ENCODE measurements around the gene KCP. TPM values are rescaled to one million over a fixed set of nuclear protein-coding genes. Genes with fewer than 3 reads are reported as not detected.
A peak's percentile ranks its signal among the peaks of the same experiment; 100 is the strongest.

Gene KCP
- total RNA-seq, 1 donor from 2014 or later, result 1.5 TPM

- DNase-seq (ENCODE audit: low spot score), result peak; percentile 77
- Mint-ChIP-seq H3K27me3 (ENCODE audit: low read depth) (peaks cover 3% of the 10 kb centered on the region), H3K36me3 (ENCODE audit: low read depth) (no peaks in the 10 kb centered on the region), H3K4me3 (ENCODE audit: unreplicated experiment) (no peak overlapping the region), H3K4me1 (ENCODE audit: low read depth) (no peaks in the 10 kb centered on the region), H3K27ac (ENCODE audit: unreplicated experiment) (no peak overlapping the region), H3K9me3 (ENCODE audit: low read depth) (no peaks in the 10 kb centered on the region)
- no peak for TF ChIP-seq CTCF (IDR thresholded peaks at IDR 0.05)
Observed at GRCh38 chr7:128888756-128889095, 21.8 kb downstream of the KCP start.

GRCh38 chr7:128888039-128888755 lies 22.3 kb downstream of the KCP start:
- no peak for DNase-seq (ENCODE audit: low spot score)

GRCh38 chr7:128887169-128888038 lies 23.1 kb downstream of the KCP start:
- H3K27ac Mint-ChIP-seq (ENCODE audit: unreplicated experiment), result no peak overlapping the region
- peaks cover 2% of the 10 kb centered on the region for H3K4me1 Mint-ChIP-seq (ENCODE audit: low read depth)
- H3K36me3 Mint-ChIP-seq (ENCODE audit: low read depth), result no peaks in the 10 kb centered on the region
- TF ChIP-seq CTCF (IDR thresholded peaks at IDR 0.05), result no peak
- peak; percentile 59 for DNase-seq (ENCODE audit: low spot score)
- H3K27me3 Mint-ChIP-seq (ENCODE audit: low read depth), result peaks cover 3% of the 10 kb centered on the region
- H3K9me3 Mint-ChIP-seq (ENCODE audit: low read depth), result no peaks in the 10 kb centered on the region
- no peak overlapping the region for H3K4me3 Mint-ChIP-seq (ENCODE audit: unreplicated experiment)

More at GRCh38 chr7:128888039-128888755, 22.3 kb downstream of the KCP start:
- no peak overlapping the region for H3K4me3 Mint-ChIP-seq (ENCODE audit: unreplicated experiment)
- TF ChIP-seq CTCF (IDR thresholded peaks at IDR 0.05), result no peak
- H3K9me3 Mint-ChIP-seq (ENCODE audit: low read depth), result no peaks in the 10 kb centered on the region
- no peaks in the 10 kb centered on the region for H3K36me3 Mint-ChIP-seq (ENCODE audit: low read depth)
- H3K4me1 Mint-ChIP-seq (ENCODE audit: low read depth), result peaks cover 2% of the 10 kb centered on the region
- H3K27ac Mint-ChIP-seq (ENCODE audit: unreplicated experiment), result no peak overlapping the region
- H3K27me3 Mint-ChIP-seq (ENCODE audit: low read depth), result peaks cover 3% of the 10 kb centered on the region

- Mint-ChIP-seq H3K4me1 (ENCODE audit: low read depth) (peaks cover 2% of the 10 kb centered on the region), H3K36me3 (ENCODE audit: low read depth) (no peaks in the 10 kb centered on the region), H3K27ac (ENCODE audit: unreplicated experiment) (no peak overlapping the region), H3K9me3 (ENCODE audit: low read depth) (no peaks in the 10 kb centered on the region), H3K4me3 (ENCODE audit: unreplicated experiment) (no peak overlapping the region), H3K27me3 (ENCODE audit: low read depth) (peaks cover 3% of the 10 kb centered on the region)
- peak; percentile 75 for DNase-seq (ENCODE audit: low spot score)
- no peak for TF ChIP-seq CTCF (IDR thresholded peaks at IDR 0.05)
Observed at GRCh38 chr7:128886391-128887168, 23.9 kb downstream of the KCP start.

Data from chondrocyte (in vitro differentiated cells).